Pancreas (tissue), 10 donors: ENCODE results near the gene HIVEP3. TPM values are rescaled to one million over a fixed set of nuclear protein-coding genes. Genes with fewer than 3 reads are reported as not detected.

Experiments
- ATAC-seq, 4 donors: fragments of 200-7000 bp; cut with Tn5 transposase; one replicate each; pipeline versions ENCODE4 v1.8.0 to v1.9.1; 2020; ENCODE audit warnings: mild to moderate bottlenecking in 4 of 4, moderate library complexity in 4 of 4
- DNase-seq, 6 donors: peaks; one replicate each; pipeline ENCODE4 v3.0.0-alpha.2; 2020
- FAIRE-seq: peaks from 2 replicates; lab custom pipeline; 2012; peaks lifted over from hg19 to GRCh38; lab: Jason Lieb, UNC
- H3K27ac ChIP-seq, 4 donors: fragments of 200-600 bp; sonication (generic); 1 replicate in 3 of 4; 2 replicates in 1 of 4; pipeline versions ENCODE4 v1.5.0 to v1.8.0; 2020
- H3K27me3 ChIP-seq, 4 donors: fragments of 200-600 bp; one replicate each; pipeline ENCODE4 v1.8.0; 2021
- H3K36me3 ChIP-seq, 3 donors: fragments of 200-600 bp; sonication (generic) in 1 of 3; one replicate each; pipeline versions ENCODE4 v1.5.0 to v1.8.0; 2020 to 2021
- H3K4me1 ChIP-seq, 3 donors: fragments of 200-600 bp; one replicate each; pipeline ENCODE4 v1.8.0; 2021
- H3K4me3 ChIP-seq, 4 donors: fragments of 200-600 bp; sonication (generic) in 2 of 4; one replicate each; pipeline versions ENCODE4 v1.5.0 to v1.8.0; 2020 to 2021
- H3K9me3 ChIP-seq, 4 donors: fragments of 200-600 bp; one replicate each; pipeline ENCODE4 v1.8.0; 2021
- WGBS, 2 donors: extraction: QIAGEN DNeasy Blood & Tissue Kit; methylation state at CpG; one replicate each; pipeline ENCODE4 v1.1.7; 2013; 5-methylcytosine and 5-hydroxymethylcytosine counted together
- intact Hi-C, 3 donors: fragments of 100-400 bp; cut with DNase I; formaldehyde crosslinking; loops; one replicate each; pipeline versions ENCODE4 v1.11.1 to v1.14.2; 2022
- polyA plus RNA-seq, 2 donors: library from polyadenylated mRNA; stranded (reverse); fragments of 200-250 nt; gene quantifications; one replicate each; pipeline ENCODE4 v1.2.3, GENCODE V29; 2013
- total RNA-seq, 6 donors: library from RNA; stranded (reverse); fragmentation: NEBNext Ultra II Directional in 4 of 6; extraction: Animal tissue kit (Norgen Biotek cat#: 25700) in 4 of 6; gene quantifications; one replicate each; pipeline versions ENCODE4 v1.2.1 to v1.2.4, GENCODE V29; 2021 to 2023
- TF ChIP-seq, protein P1 (sequence below), 4 donors: fragments of 200-600 bp; sonication (generic) in 3 of 4; IDR thresholded peaks; one replicate each; pipeline versions ENCODE4 v1.5.0 to v1.8.0; 2021; ENCODE audit warnings: antibody characterized with exemption in 4 of 4
- donor health status: healthy with polysubstance abuse.
- donor health status: DM: no; HTN: no; CAD: no; lungs with moderate emphysema.
- donor health status: DM: no; HTN: no; CAD: no.
- donor health status: control.
- donor health status: control.
- donor health status: Bipolar disorder and iron deficiency.
- donor health status: DM: yes; HTN: yes; CAD: no.
- donor health status: DM: no; HTN: no; CAD: no.
- donor health status: DM: no; HTN: no; CAD: no.
- donor health status: DM: yes; HTN: yes; CAD: no.

Gene HIVEP3
- total and polyA plus RNA-seq, 8 donors: 2.7 to 5.0 (median 3.1) TPM

DNA sequence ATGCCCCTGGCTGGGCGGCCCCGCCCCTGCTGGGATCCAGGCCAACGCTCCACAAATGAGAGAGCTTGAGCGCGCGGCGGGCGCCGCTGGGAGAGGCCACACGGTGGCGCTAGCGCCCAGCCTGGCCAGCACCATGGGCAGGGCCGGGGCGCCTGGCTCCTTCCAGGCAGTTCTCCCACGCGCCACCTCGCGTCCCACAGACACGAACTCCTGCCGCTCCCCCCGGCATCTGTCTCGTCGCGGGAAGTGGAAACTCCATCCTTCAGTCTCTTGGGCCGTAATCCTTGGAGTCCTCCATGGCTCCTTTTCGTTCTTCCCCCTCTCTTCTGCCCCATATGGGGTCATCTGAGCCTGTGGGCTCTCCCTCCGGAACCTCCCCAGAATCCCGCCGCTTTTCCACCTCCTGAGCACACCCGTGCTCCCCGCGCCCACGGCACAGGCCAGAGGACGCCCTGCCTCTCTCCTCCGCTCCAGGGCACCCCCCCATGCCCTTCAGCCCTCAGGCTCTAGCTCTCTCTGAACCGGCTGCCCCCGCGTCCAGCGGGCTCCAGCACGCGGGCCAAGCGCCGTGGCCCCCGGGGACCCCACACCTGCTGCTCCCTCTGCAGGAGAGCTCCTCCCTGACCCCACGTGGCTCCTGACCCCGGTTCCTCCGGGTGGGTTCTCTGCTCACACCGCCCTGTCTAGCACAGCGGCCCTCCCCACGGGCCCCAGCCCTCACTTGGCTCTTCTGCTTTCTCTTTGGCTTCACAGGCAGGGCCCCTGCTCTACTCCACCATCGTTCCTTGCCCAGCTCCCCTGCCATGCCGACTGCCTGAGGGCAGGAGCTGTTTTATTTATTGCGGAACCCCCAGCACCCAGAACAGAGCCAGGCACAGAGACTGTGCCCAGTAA is 402.3 kb downstream of the HIVEP3 start:
- DNase-seq (peak; percentile 81 to 99 (median 96)), ATAC-seq (peak; percentile 89 to 95 (median 92)), FAIRE-seq (no peak)
- Histone ChIP-seq H3K9me3 (no peaks in the 10 kb centered on the region), H3K27ac (peak overlapping the region in 2 of 4 donors; percentile 57 to 63), H3K4me3 (peak overlapping the region; percentile 13 to 43 (median 32)), H3K27me3 (no peaks in the 10 kb centered on the region), H3K4me1 (peaks cover 10 to 44% (median 31%) of the 10 kb centered on the region in 3 donors), H3K36me3 (no peaks in the 10 kb centered on the region)
- intact Hi-C loops: no loop called here
- 12 to 15% methylated on average over 52 to 53 of the region's 53 CpGs for WGBS, 2 donors
- TF ChIP-seq, protein P1, sequence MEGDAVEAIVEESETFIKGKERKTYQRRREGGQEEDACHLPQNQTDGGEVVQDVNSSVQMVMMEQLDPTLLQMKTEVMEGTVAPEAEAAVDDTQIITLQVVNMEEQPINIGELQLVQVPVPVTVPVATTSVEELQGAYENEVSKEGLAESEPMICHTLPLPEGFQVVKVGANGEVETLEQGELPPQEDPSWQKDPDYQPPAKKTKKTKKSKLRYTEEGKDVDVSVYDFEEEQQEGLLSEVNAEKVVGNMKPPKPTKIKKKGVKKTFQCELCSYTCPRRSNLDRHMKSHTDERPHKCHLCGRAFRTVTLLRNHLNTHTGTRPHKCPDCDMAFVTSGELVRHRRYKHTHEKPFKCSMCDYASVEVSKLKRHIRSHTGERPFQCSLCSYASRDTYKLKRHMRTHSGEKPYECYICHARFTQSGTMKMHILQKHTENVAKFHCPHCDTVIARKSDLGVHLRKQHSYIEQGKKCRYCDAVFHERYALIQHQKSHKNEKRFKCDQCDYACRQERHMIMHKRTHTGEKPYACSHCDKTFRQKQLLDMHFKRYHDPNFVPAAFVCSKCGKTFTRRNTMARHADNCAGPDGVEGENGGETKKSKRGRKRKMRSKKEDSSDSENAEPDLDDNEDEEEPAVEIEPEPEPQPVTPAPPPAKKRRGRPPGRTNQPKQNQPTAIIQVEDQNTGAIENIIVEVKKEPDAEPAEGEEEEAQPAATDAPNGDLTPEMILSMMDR (IDR thresholded peaks at IDR 0.05): peak; percentile 91 to 95 (median 91)

DNA sequence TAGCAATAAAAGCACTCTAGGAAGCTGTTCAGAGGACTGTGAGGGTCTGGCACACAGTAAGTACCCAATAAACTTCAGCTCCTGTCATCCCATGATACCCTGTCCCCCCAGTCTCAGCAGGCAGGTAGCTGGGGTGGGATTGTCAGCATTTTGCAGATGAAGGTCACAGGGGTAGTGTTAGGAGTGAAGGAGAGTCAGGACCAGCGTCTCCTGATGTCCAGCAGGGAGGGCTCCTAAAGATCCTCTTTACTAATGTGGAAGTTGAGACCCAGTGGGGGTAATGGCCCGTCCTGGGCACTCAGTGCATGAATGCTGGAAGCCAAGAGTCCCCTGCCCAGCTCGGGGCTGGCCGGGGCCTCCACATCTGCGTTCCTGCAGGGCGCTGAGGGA is 402.9 kb downstream of the HIVEP3 start:
- 7 to 11% methylated on average over 5 to 6 of the region's 6 CpGs for whole genome bisulfite sequencing, 2 donors
- intact Hi-C loops: no loop called here
- Histone ChIP-seq H3K27me3 (no peaks in the 10 kb centered on the region), H3K36me3 (no peaks in the 10 kb centered on the region), H3K9me3 (no peaks in the 10 kb centered on the region), H3K4me1 (peaks cover 10 to 44% (median 31%) of the 10 kb centered on the region in 3 donors), H3K27ac (peak overlapping the region in 2 of 4 donors; percentile 31 to 45), H3K4me3 (no peak overlapping the region)
- FAIRE-seq (no peak), ATAC-seq (no peak), DNase-seq (no peak)
- TF ChIP-seq, protein P1 (IDR thresholded peaks at IDR 0.05): no peak

DNA sequence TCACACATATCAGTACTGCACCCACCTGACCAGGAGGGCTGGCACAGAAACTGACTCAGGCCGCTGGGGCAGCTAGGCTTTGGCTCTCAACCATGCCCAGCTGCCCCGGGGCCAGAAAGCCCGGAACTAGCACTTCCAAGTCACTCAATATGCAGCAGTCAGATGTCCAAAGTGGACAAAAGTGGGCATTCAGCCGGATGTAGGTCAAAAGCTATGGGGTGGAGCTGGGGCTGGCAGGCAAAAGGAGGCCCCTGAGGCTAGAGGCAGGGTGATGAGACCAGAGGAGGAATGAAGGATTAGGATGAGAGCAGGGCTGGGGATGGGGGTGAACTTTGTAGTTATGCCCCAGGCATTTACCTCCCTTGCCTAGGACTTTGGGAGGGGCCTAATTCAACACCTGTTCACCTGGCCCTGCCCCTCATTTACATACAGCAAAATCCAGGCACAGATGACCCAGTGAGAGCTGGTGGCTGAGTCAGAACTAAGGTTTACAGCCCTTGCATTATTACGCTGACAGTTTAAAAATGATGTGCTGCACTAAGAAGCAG is 403.5 kb downstream of the HIVEP3 start:
- peak in 3 of 4 donors; percentile 5 to 28 (median 13) for ATAC-seq
- no peak for FAIRE-seq

GRCh38 chr1:41514381-41514780 is 404.3 kb downstream of the HIVEP3 start:
- Histone ChIP-seq H3K27ac (peak overlapping the region in 2 of 4 donors; percentile 24 to 33), H3K4me3 (no peak overlapping the region), H3K9me3 (no peaks in the 10 kb centered on the region), H3K4me1 (peaks cover 10 to 44% (median 31%) of the 10 kb centered on the region in 3 donors), H3K36me3 (no peaks in the 10 kb centered on the region), H3K27me3 (no peaks in the 10 kb centered on the region)
- DNase-seq (peak in 1 of 6 donors; percentile 61), ATAC-seq (no peak), FAIRE-seq (no peak)
- intact Hi-C loops: no loop called here
- WGBS, 2 donors: 39 to 47% methylated on average over 8 of the region's 8 CpGs
- TF ChIP-seq, protein P1 (IDR thresholded peaks at IDR 0.05): no peak

More for the DNA sequence above, 403.5 kb downstream of the HIVEP3 start:
- intact Hi-C loops: no loop called here
- 44 to 49% methylated on average over 5 of the region's 5 CpGs for WGBS, 2 donors
- Histone ChIP-seq H3K9me3 (no peaks in the 10 kb centered on the region), H3K4me1 (peaks cover 10 to 44% (median 31%) of the 10 kb centered on the region in 3 donors), H3K4me3 (no peak overlapping the region), H3K36me3 (no peaks in the 10 kb centered on the region), H3K27me3 (no peaks in the 10 kb centered on the region), H3K27ac (peak overlapping the region in 2 of 4 donors; percentile 31 to 45)
- DNase-seq: peak in 2 of 6 donors; percentile 38 to 50
- TF ChIP-seq, protein P1 (IDR thresholded peaks at IDR 0.05): no peak
